ENCODE data around the gene EIF2S2.

The EIF2S2 gene

DNA sequence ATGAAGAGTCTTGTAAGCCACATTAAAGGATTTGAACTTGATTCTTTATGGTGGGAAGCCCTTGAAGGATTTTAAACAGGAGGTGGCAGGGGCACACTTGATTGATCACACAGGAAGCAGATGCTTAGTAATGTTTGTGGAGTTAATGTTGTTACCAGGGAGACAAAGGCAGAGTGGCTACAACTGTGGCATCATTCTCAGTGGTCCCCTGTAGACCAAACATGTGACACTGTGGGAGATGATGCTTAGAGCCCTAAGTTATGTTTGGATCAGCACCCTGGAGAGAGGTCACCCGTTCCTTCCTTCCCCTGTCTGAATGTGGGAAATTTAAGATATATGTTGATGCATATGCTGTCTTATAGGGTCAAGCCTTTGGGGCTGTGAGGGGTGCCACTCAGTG is 53.2 kb downstream of the EIF2S2 start:
- DNase-seq, result no peak

DNA sequence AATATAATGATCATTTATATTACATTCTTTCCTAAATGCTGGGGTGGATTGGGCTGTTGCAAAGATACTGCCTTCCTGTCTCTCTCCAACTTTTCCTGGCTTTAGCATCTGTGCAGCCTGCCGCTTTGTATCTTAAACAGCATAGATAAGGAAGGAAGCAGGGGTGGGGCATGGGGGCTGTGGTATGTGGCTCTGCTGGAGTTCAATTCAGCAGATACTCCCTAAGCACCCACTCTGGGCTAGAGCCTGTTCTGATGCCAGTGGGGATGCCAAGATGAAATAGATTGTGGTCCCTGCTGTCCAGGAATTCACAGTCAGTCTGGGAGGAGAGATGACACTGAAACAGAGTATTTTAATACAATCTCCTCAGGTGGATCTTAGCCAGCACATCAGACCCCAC is 56.8 kb downstream of the EIF2S2 start:
- no peak for DNase-seq

GRCh38 chr20:34052414-34052813 is 59.6 kb downstream of the EIF2S2 start:
- DNase-seq, result no peak

GRCh38 chr20:34049897-34050695 is 61.9 kb downstream of the EIF2S2 start:
- DNase-seq, result no peak

GRCh38 chr20:34049389-34049788 is 62.7 kb downstream of the EIF2S2 start:
- DNase-seq, result no peak

GRCh38 chr20:34047917-34048316 is 64.1 kb downstream of the EIF2S2 start:
- no peak for DNase-seq

- DNase-seq, result no peak
These were observed 64.9 kb downstream of the EIF2S2 start for GRCh38 chr20:34047010-34047687.

DNA sequence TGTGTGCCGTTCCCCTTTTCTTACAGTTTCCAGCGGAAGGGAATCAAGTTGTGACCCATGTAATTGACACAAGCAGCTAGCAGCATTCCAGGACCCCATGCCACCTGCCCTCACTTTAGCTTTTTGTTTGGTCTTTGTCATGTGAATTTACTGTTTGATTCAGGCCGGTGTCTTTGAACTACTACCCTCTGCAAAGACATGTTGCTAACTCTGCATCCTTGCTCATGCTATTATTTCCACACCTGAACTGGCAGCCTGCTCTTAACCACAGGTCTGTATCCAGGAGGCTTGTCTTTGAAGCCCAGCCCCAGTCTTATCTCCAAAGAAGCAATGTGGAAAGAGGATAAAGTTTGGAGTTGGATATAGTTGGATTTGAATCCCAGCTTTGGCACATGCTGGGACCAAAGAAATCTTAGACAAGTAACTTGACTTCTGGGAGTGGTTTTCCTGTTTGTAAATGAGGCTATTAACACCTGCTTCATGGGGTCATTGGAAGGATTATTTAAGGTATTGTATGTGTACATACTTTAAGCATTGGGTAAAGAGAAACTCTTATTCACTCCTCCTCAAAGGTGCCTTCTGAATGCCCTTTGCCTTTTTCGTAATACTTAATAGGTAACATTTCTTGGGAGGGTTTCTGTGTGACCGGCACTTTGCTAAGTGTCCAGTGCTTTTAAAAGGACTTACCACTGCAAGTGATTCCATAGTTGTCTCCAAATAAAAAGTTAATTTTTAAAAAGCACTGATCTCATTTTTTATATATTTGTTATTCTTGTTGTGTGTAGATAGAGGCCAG is 65.9 kb downstream of the EIF2S2 start:
- no peak for DNase-seq

GRCh38 chr20:34045294-34045693 is 66.7 kb downstream of the EIF2S2 start:
- DNase-seq, result no peak

DNA sequence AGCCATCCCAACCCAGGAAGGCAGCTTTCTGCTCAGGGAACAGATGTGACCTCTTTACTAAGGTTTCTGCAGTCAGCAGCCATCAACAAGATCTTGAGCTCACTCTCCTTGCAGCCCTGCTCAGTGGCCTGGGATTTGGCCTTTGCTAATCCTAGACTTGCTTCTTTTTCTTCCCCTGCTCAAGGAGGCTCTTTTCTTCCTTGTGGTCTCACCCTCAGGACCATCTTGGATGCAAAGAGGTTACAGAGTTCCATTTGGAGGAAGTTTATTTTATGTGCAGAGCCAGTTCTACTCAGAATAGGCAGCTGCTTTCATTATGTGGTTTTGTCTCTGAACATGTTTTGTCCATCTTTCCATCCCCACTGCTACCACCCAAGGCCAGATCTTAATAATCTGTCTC is 69.0 kb downstream of the EIF2S2 start:
- DNase-seq, result no peak

DNA sequence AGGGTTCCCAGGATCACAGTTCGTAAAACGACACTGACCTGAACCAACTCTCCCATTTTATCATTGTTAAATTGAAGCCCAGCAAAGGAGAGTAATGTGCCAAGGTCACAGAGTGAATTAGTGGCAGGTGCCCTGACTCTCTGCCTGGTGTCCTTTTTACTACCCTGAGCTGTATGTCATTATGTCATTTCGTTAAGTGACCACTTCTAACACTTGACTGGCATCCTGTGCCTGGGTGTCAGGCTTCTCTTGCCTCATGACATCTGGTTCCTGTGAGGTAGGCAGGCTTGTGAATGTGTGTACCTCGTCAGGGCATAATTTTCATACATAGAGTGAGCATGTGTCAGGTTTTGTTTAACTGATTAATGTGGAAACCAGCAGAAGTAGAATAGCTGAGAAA is 69.8 kb downstream of the EIF2S2 start:
- no peak for DNase-seq

- no peak for DNase-seq
These were observed 70.8 kb downstream of the EIF2S2 start for GRCh38 chr20:34041226-34041625.

DNA sequence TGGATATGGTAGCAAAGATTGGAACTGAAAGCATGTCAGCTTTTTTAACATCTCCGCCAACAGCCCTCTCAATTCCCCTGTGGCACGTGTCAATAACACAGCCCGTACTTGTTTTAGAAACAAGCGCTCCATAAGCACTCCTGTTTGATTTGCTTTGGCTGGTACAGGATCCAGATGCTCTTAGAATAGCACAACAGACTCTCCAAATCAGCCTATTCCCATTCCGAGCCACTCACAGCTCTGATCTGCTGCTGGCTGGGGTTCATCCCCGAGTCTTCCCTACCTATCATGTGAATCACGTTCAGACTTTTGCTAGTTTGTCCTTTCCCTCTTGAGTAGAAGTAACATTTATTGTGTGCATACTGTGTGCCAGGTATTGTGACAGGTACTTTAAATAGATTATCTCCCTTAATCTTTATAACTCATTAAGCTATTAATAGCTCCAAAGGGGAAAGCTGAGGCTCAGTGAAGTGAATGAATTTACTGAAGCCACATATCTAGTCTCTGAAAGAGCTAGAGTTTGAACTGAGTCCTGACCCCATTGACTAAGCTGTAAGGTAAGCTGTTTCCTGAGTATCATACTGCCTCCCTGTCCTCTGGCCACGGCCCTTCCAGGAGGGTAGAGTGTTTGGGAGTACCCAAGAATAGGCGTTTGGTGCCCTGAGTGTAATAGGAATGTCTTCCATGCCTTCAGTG is 71.6 kb downstream of the EIF2S2 start:
- DNase-seq, result no peak

All from stimulated activated CD4-positive, alpha-beta T cell treated with anti-CD3 and anti-CD28 coated beads, Interleukin-1b, Interleukin-23, amount 100 ng/mL, for 48 hours (primary cell).